HK-2 (cell line): Measurements from ENCODE around the gene VILL.

Experiments used
- DNase-seq: peaks from one replicate; pipeline ENCODE4 v3.0.0-alpha.2; 2018; ENCODE audit not compliant: unreplicated experiment

The VILL gene

GRCh38 chr3:37990527-37990926 lies at the start of gene VILL:
VILL (plus strand) TSS chr3:37990786; CDS start chr3:37993673, 2,887 bp downstream.
- DNase-seq, result no peak

GRCh38 chr3:37941608-37942508 lies 48.7 kb upstream of the VILL start:
- no peak for DNase-seq

- no peak for DNase-seq
Observed at GRCh38 chr3:37942646-37943045, 47.9 kb upstream of the VILL start.

GRCh38 chr3:37943126-37943525 lies 47.5 kb upstream of the VILL start:
- DNase-seq, result no peak

GRCh38 chr3:37943631-37944314 lies 46.8 kb upstream of the VILL start:
- DNase-seq, result no peak

GRCh38 chr3:37944391-37944842 lies 46.2 kb upstream of the VILL start:
- no peak for DNase-seq

- DNase-seq, result no peak
Observed at GRCh38 chr3:37945156-37945806, 45.3 kb upstream of the VILL start.

GRCh38 chr3:37945807-37946530 lies 44.6 kb upstream of the VILL start:
- peak; percentile 31 for DNase-seq

GRCh38 chr3:37946531-37946889 lies 44.1 kb upstream of the VILL start:
- DNase-seq, result no peak

- no peak for DNase-seq
Observed at GRCh38 chr3:37949866-37950265, 40.7 kb upstream of the VILL start.

- no peak for DNase-seq
Observed at GRCh38 chr3:37952564-37952963, 38.0 kb upstream of the VILL start.

- DNase-seq, result no peak
Observed at GRCh38 chr3:37953226-37953625, 37.4 kb upstream of the VILL start.

- no peak for DNase-seq
Observed at GRCh38 chr3:37953707-37954394, 36.7 kb upstream of the VILL start.

GRCh38 chr3:37954881-37955280 lies 35.7 kb upstream of the VILL start:
- DNase-seq, result no peak

GRCh38 chr3:37955918-37956707 lies 34.5 kb upstream of the VILL start:
- no peak for DNase-seq

- DNase-seq, result no peak
Observed at GRCh38 chr3:37956723-37957538, 33.7 kb upstream of the VILL start.

GRCh38 chr3:37957539-37957936 lies 33.0 kb upstream of the VILL start:
- DNase-seq, result no peak

- no peak for DNase-seq
Observed at GRCh38 chr3:37961622-37962431, 28.8 kb upstream of the VILL start.

GRCh38 chr3:37963016-37963415 lies 27.6 kb upstream of the VILL start:
- no peak for DNase-seq
